Suprapubic skin (tissue), 3 donors: ENCODE results near the gene KDELR3.

Source experiments
- POLR2A ChIP-seq, 2 donors: fragments of 450-650 bp; IDR thresholded peaks; one replicate each; pipeline ENCODE4 v1.6.1; 2017; ENCODE audit warnings: antibody characterized with exemption in 2 of 2, mild to moderate bottlenecking in 2 of 2, moderate library complexity in 2 of 2
- TF ChIP-seq, protein P1 (sequence below), 2 donors: fragments of 200-600 bp in 1 of 2; fragments of 450-650 bp in 1 of 2; sonication (generic) in 1 of 2; IDR thresholded peaks; one replicate each; pipeline ENCODE4 v1.5.1; 2016 to 2019; ENCODE audit warnings: antibody characterized with exemption in 2 of 2, mild to moderate bottlenecking in 1 of 2, moderate library complexity in 1 of 2

DNA sequence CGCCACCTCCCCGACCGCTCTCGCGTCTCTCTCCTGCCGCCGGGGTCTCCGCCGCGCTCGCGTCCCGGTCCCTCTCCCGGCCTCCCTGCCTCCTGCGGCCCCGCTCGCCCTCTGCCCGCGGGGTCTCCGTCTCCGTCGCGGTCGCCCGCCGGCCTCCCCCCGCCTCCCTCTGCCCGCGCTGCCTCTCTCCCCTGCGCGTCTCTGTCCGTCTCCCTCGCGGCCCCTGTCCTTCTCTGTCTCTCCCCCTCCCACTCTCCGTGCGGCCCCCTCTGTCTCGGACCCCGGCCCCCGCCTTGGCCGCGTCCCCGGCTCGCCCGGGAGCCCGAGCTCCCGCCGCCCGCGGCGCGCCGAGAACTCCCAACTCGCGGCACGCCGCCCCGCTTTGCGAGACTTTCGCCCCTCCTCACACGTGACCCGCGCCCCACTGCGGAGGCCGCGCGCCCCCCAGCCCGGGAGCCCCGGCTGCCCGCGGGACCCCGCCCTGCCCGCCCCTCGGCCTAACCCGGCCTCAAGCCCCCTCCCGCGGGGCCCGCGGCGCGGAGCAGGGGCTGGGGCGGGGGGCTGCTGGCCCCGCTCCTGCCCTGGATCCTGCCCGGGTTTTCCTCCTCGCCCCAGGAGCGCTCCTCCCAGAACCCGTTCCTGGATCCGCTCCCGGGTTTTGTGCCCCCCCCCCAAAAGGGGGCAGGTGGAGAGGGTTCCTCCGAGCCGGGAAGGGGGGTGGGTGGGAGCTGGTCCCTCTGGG lies 12.2 kb upstream of the KDELR3 start:
- TF ChIP-seq, protein P1, sequence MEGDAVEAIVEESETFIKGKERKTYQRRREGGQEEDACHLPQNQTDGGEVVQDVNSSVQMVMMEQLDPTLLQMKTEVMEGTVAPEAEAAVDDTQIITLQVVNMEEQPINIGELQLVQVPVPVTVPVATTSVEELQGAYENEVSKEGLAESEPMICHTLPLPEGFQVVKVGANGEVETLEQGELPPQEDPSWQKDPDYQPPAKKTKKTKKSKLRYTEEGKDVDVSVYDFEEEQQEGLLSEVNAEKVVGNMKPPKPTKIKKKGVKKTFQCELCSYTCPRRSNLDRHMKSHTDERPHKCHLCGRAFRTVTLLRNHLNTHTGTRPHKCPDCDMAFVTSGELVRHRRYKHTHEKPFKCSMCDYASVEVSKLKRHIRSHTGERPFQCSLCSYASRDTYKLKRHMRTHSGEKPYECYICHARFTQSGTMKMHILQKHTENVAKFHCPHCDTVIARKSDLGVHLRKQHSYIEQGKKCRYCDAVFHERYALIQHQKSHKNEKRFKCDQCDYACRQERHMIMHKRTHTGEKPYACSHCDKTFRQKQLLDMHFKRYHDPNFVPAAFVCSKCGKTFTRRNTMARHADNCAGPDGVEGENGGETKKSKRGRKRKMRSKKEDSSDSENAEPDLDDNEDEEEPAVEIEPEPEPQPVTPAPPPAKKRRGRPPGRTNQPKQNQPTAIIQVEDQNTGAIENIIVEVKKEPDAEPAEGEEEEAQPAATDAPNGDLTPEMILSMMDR (IDR thresholded peaks at IDR 0.05) = no peak
- TF ChIP-seq POLR2A (IDR thresholded peaks at IDR 0.05) = no peak
